Measurements from ENCODE around the gene ACAD10.

Gene ACAD10

GRCh38 chr12:111748151-111748672, 62.4 kb downstream of the ACAD10 start:
- DNase-seq (ENCODE audit: low read depth) = no peak
- no peak overlapping the region for H3K4me3 ChIP-seq (ENCODE audit: control insufficient read depth, low read depth, low read length)
- no peak for TF ChIP-seq CTCF (IDR thresholded peaks at IDR 0.05; ENCODE audit: control insufficient read depth, insufficient read depth, low read depth, low read length, missing control alignments)

GRCh38 chr12:111748867-111749266, 63.0 kb downstream of the ACAD10 start:
- DNase-seq (ENCODE audit: low read depth) = no peak
- no peak overlapping the region for H3K4me3 ChIP-seq (ENCODE audit: control insufficient read depth, low read depth, low read length)
- TF ChIP-seq CTCF (IDR thresholded peaks at IDR 0.05; ENCODE audit: control insufficient read depth, insufficient read depth, low read depth, low read length, missing control alignments) = no peak

GRCh38 chr12:111749391-111749790, 63.5 kb downstream of the ACAD10 start:
- no peak for TF ChIP-seq CTCF (IDR thresholded peaks at IDR 0.05; ENCODE audit: control insufficient read depth, insufficient read depth, low read depth, low read length, missing control alignments)
- no peak overlapping the region for H3K4me3 ChIP-seq (ENCODE audit: control insufficient read depth, low read depth, low read length)
- DNase-seq (ENCODE audit: low read depth) = no peak

- no peak overlapping the region for H3K4me3 ChIP-seq (ENCODE audit: control insufficient read depth, low read depth, low read length)
- peak; percentile 11 for DNase-seq (ENCODE audit: low read depth)
- TF ChIP-seq CTCF (IDR thresholded peaks at IDR 0.05; ENCODE audit: control insufficient read depth, insufficient read depth, low read depth, low read length, missing control alignments) = peak; percentile 84
Measured at GRCh38 chr12:111753144-111753881, 67.5 kb downstream of the ACAD10 start.

GRCh38 chr12:111754671-111755070, 68.8 kb downstream of the ACAD10 start:
- DNase-seq (ENCODE audit: low read depth) = no peak
- no peak for TF ChIP-seq CTCF (IDR thresholded peaks at IDR 0.05; ENCODE audit: control insufficient read depth, insufficient read depth, low read depth, low read length, missing control alignments)
- no peak overlapping the region for H3K4me3 ChIP-seq (ENCODE audit: control insufficient read depth, low read depth, low read length)

- no peak for TF ChIP-seq CTCF (IDR thresholded peaks at IDR 0.05; ENCODE audit: control insufficient read depth, insufficient read depth, low read depth, low read length, missing control alignments)
- no peak for DNase-seq (ENCODE audit: low read depth)
- H3K4me3 ChIP-seq (ENCODE audit: control insufficient read depth, low read depth, low read length) = no peak overlapping the region
Measured at GRCh38 chr12:111756196-111756595, 70.3 kb downstream of the ACAD10 start.

All from AG09309 (cell line).